ENCODE data around the gene WDR72.
"Not testable (repeated sequence)": the region's sequence is repeated elsewhere in the genome, so short reads cannot be mapped to it uniquely, and the experiment has no call there.

WDR72 gene

DNA sequence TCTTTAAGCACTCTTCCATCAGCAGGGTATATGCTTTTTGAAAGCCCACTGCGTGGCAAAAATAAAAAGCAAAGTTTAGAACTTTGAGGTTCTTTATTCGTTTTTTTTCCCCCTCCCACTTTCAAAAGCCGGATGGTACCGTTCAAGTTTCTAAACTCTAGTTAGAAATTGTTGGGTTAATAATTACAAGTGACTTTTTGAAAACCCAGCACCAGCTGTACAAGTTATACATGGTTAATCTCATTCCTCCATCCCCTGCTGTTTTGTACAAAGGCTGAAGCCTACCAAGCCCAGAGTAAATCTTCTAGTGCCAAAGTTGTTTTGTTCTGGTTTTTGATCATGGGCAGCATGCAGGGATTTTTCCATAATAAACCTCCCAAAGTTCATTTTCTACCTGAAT is 48.6 kb downstream of the WDR72 start:
- H3K4me3 ChIP-seq (ENCODE audit: low read depth, low read length) = no peak overlapping the region
- TF ChIP-seq, protein P1, sequence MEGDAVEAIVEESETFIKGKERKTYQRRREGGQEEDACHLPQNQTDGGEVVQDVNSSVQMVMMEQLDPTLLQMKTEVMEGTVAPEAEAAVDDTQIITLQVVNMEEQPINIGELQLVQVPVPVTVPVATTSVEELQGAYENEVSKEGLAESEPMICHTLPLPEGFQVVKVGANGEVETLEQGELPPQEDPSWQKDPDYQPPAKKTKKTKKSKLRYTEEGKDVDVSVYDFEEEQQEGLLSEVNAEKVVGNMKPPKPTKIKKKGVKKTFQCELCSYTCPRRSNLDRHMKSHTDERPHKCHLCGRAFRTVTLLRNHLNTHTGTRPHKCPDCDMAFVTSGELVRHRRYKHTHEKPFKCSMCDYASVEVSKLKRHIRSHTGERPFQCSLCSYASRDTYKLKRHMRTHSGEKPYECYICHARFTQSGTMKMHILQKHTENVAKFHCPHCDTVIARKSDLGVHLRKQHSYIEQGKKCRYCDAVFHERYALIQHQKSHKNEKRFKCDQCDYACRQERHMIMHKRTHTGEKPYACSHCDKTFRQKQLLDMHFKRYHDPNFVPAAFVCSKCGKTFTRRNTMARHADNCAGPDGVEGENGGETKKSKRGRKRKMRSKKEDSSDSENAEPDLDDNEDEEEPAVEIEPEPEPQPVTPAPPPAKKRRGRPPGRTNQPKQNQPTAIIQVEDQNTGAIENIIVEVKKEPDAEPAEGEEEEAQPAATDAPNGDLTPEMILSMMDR (IDR thresholded peaks at IDR 0.05; ENCODE audit: borderline replicate concordance, insufficient read depth, low read depth, low read length) = no peak

- TF ChIP-seq, protein P1 (IDR thresholded peaks at IDR 0.05; ENCODE audit: borderline replicate concordance, insufficient read depth, low read depth, low read length) = no peak
These were observed 49.6 kb downstream of the WDR72 start for GRCh38 chr15:53709821-53710220.

DNA sequence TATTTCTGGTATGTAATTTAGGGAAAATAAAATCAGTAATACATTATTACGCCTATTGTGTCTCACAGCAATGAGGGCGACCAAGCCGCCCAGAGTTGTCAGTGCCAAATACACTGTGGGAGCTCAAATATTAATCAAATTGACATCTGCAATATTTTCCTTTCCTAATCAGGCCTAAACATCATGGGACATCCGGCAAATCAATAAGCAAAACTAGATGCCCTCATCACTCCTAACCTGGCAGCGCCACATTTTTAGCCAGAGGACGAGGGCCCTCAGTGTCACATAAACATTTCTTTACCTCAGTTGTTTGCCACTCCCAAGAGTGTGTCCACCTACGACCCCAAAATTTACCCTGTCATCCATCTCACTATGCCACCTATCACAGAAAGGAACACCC is 64.1 kb downstream of the WDR72 start:
- H3K4me3 ChIP-seq (ENCODE audit: low read depth, low read length) = no peak overlapping the region
- TF ChIP-seq, protein P1 (IDR thresholded peaks at IDR 0.05; ENCODE audit: borderline replicate concordance, insufficient read depth, low read depth, low read length) = no peak

More at GRCh38 chr15:53709821-53710220, 49.6 kb downstream of the WDR72 start:
- no peak overlapping the region for H3K4me3 ChIP-seq (ENCODE audit: low read depth, low read length)

- TF ChIP-seq, protein P1 (IDR thresholded peaks at IDR 0.05; ENCODE audit: borderline replicate concordance, insufficient read depth, low read depth, low read length) = no peak
- H3K4me3 ChIP-seq (ENCODE audit: low read depth, low read length) = no peak overlapping the region
These were observed 65.0 kb downstream of the WDR72 start for GRCh38 chr15:53694476-53694874.

GRCh38 chr15:53693729-53694475 is 65.6 kb downstream of the WDR72 start:
- no peak overlapping the region for H3K4me3 ChIP-seq (ENCODE audit: low read depth, low read length)
- TF ChIP-seq, protein P1 (IDR thresholded peaks at IDR 0.05; ENCODE audit: borderline replicate concordance, insufficient read depth, low read depth, low read length) = no peak

DNA sequence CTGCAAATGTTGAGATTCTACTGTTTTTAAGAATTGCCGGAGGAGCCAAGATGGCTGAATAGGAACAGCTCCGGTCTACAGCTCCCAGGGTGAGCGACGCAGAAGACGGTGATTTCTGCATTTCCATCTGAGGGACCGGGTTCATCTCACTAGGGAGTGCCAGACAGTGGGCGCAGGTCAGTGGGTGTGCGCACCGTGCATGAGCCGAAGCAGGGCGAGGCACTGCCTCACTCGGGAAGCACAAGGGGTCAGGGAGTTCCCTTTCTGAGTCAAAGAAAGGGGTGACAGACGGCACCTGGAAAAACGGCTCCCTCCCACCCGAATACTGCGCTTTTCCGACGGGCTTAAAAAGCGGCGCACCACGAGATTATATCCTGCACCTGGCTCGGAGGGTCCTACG is 75.3 kb downstream of the WDR72 start:
- H3K4me3 ChIP-seq (ENCODE audit: low read depth, low read length) = not testable (repeated sequence)

DNA sequence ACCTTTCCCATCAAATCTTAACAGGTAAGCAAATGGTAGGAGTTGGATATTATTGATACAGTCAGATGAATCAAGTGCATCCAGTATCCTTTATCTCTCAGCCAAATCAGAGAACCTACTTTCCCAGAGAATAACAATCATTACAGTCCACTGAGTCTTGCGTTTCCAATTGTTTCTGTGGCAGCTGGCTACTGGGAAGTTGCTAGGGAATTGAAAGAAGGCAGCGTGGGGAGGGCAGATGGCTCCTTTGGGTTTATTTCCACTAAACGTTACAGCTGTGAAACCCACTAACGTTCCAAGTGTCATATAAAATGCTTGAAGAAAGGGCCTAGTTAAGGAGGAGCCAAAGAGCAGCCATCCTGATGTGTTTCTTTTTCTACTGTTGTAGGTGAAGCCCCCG is 78.4 kb downstream of the WDR72 start:
- H3K4me3 ChIP-seq (ENCODE audit: low read depth, low read length) = no peak overlapping the region
- TF ChIP-seq, protein P1 (IDR thresholded peaks at IDR 0.05; ENCODE audit: borderline replicate concordance, insufficient read depth, low read depth, low read length) = no peak
